ENCODE data around the gene NALCN. TPM values are rescaled to one million over a fixed set of nuclear protein-coding genes. Genes with fewer than 3 reads are reported as not detected.

Gene NALCN
- total RNA-seq, 4 donors from 2014 or later: 0.76 to 3.3 (median 1.8) TPM

GRCh38 chr13:101178406-101178805, 237.9 kb downstream of the NALCN start:
- WGBS: 26% methylated on average over 4 of the region's 4 CpGs
- H3K4me1 ChIP-seq: no peaks in the 10 kb centered on the region
- no peaks in the 10 kb centered on the region for H3K9me3 ChIP-seq
- no peak for TF ChIP-seq CTCF (IDR thresholded peaks at IDR 0.05)
- TF ChIP-seq POLR2A (IDR thresholded peaks at IDR 0.05): no peak
- no peak for TF ChIP-seq POLR2AphosphoS5 (IDR thresholded peaks at IDR 0.05)
- TF ChIP-seq EP300 (IDR thresholded peaks at IDR 0.05): no peak
- no peaks in the 10 kb centered on the region for H3K36me3 ChIP-seq
- no peak overlapping the region for H3K4me3 ChIP-seq
- H3K27me3 ChIP-seq: no peaks in the 10 kb centered on the region
- no peak overlapping the region for H3K27ac ChIP-seq
- no peak for DNase-seq (ENCODE audit: low spot score in 2 of 2)

GRCh38 chr13:101170306-101170705, 246.0 kb downstream of the NALCN start:
- H3K36me3 ChIP-seq: no peaks in the 10 kb centered on the region
- H3K27ac ChIP-seq: no peak overlapping the region
- no peaks in the 10 kb centered on the region for H3K9me3 ChIP-seq
- DNase-seq (ENCODE audit: low spot score in 2 of 2): no peak
- 71% methylated on average over 2 of the region's 2 CpGs for WGBS
- no peak overlapping the region for H3K4me3 ChIP-seq
- TF ChIP-seq POLR2AphosphoS5 (IDR thresholded peaks at IDR 0.05) (no peak), POLR2A (IDR thresholded peaks at IDR 0.05) (no peak), EP300 (IDR thresholded peaks at IDR 0.05) (no peak), CTCF (IDR thresholded peaks at IDR 0.05) (no peak)
- no peaks in the 10 kb centered on the region for H3K4me1 ChIP-seq
- H3K27me3 ChIP-seq: no peaks in the 10 kb centered on the region

GRCh38 chr13:101157261-101157660, 259.0 kb downstream of the NALCN start:
- Histone ChIP-seq H3K9me3 (no peaks in the 10 kb centered on the region), H3K4me1 (no peaks in the 10 kb centered on the region), H3K4me3 (no peak overlapping the region), H3K27me3 (peaks cover 2% of the 10 kb centered on the region), H3K36me3 (no peaks in the 10 kb centered on the region), H3K27ac (no peak overlapping the region)
- WGBS: 12% methylated on average over 1 of the region's 1 CpG
- no peak for TF ChIP-seq CTCF (IDR thresholded peaks at IDR 0.05)
- no peak for TF ChIP-seq EP300 (IDR thresholded peaks at IDR 0.05)
- no peak for TF ChIP-seq POLR2A (IDR thresholded peaks at IDR 0.05)
- TF ChIP-seq POLR2AphosphoS5 (IDR thresholded peaks at IDR 0.05): no peak
- no peak for DNase-seq (ENCODE audit: low spot score in 2 of 2)

GRCh38 chr13:101155920-101156319, 260.4 kb downstream of the NALCN start:
- H3K9me3 ChIP-seq: no peaks in the 10 kb centered on the region
- no peak overlapping the region for H3K4me3 ChIP-seq
- H3K4me1 ChIP-seq: no peaks in the 10 kb centered on the region
- 56% methylated on average over 2 of the region's 2 CpGs for WGBS
- H3K27ac ChIP-seq: no peak overlapping the region
- H3K36me3 ChIP-seq: no peaks in the 10 kb centered on the region
- peaks cover 7% of the 10 kb centered on the region for H3K27me3 ChIP-seq
- no peak for DNase-seq (ENCODE audit: low spot score in 2 of 2)
- no peak for TF ChIP-seq POLR2A (IDR thresholded peaks at IDR 0.05)
- TF ChIP-seq POLR2AphosphoS5 (IDR thresholded peaks at IDR 0.05): no peak
- no peak for TF ChIP-seq EP300 (IDR thresholded peaks at IDR 0.05)
- TF ChIP-seq CTCF (IDR thresholded peaks at IDR 0.05): no peak

GRCh38 chr13:101152184-101152583, 264.1 kb downstream of the NALCN start:
- H3K9me3 ChIP-seq: no peaks in the 10 kb centered on the region
- 76% methylated on average over 3 of the region's 3 CpGs for WGBS

More at GRCh38 chr13:101152184-101152583, 264.1 kb downstream of the NALCN start:
- no peak for DNase-seq (ENCODE audit: low spot score in 2 of 2)
- Histone ChIP-seq H3K4me3 (no peak overlapping the region), H3K36me3 (no peaks in the 10 kb centered on the region), H3K27me3 (peaks cover 8% of the 10 kb centered on the region), H3K4me1 (no peaks in the 10 kb centered on the region), H3K27ac (no peak overlapping the region)
- TF ChIP-seq POLR2AphosphoS5 (IDR thresholded peaks at IDR 0.05) (no peak), POLR2A (IDR thresholded peaks at IDR 0.05) (no peak), CTCF (IDR thresholded peaks at IDR 0.05) (no peak), EP300 (IDR thresholded peaks at IDR 0.05) (no peak)

Data from suprapubic skin (tissue), 4 donors.